ENCODE data around the gene CHCHD10. TPM values are rescaled to one million over a fixed set of nuclear protein-coding genes. Genes with fewer than 3 reads are reported as not detected.

Gene CHCHD10
- total and polyA plus RNA-seq, 10 of the 15 experiments (the other 5 are each of a cell fraction or from before 2014, with no cell fraction given) = 13.2 to 241 (median 128) TPM

DNA sequence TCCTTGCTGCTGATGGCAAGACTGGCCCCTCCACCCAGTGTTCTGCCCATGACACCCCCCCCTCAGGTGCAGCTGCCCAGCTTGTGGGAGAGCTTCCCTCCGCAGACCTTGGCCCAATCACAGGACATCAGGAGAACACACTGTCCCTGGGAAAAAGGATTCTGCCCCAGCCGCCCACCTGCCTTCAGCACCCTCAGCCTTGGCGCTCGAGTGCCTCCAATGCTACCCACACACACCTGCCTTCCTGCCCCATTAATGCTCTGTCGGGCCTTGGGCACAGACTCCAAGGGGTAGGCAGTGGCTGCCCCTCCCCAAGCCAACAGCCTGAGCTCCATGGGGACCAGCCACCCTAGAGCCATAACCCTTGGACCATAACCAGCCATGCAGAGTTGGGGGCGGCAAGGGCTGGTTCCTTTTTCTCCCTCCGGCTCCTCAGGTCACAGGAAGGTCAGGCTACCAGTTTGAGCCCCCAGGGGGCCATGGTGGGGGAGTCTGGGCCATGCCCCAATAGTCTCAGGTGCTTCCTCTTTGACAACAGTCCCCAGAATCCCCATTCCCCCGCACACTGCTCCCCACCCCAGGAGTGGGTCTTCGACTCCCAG lies 15.6 kb downstream of the CHCHD10 start (continued):
- TF ChIP-seq SPI1 (IDR thresholded peaks at IDR 0.05; ENCODE audit: borderline replicate concordance, insufficient read depth, low read depth, low read length) (peak; percentile 53), TCF3 (IDR thresholded peaks at IDR 0.05; ENCODE audit: borderline replicate concordance, insufficient read depth, low read depth, low read length) (no peak), RAD51 (IDR thresholded peaks at IDR 0.05) (no peak), HDGF (IDR thresholded peaks at IDR 0.05) (0 out of 2 replicates have a peak, but pooled peaks have one; percentile 35), ZNF592 (IDR thresholded peaks at IDR 0.05) (no peak), NBN (IDR thresholded peaks at IDR 0.05) (no peak), PML (IDR thresholded peaks at IDR 0.05; ENCODE audit: low read length) (no peak), CBFB (IDR thresholded peaks at IDR 0.05; ENCODE audit: low read depth) (no peak), POU2F2 (IDR thresholded peaks at IDR 0.05; ENCODE audit: borderline replicate concordance, low read depth, low read length) (no peak), NRF1 (conservative IDR thresholded peaks at IDR 0.05; ENCODE audit: low read depth, low read length) (no peak), GATAD2B (conservative IDR thresholded peaks at IDR 0.05; ENCODE audit: low read depth) (peak; percentile 15; the same call in 1 of the 2 replicates), SUZ12 (IDR thresholded peaks at IDR 0.05; ENCODE audit: unreplicated experiment) (no peak), IRF4 (IDR thresholded peaks at IDR 0.05; ENCODE audit: low read depth, low read length) (no peak), CEBPB (IDR thresholded peaks at IDR 0.05; ENCODE audit: borderline replicate concordance in 1 of 2, low read depth in 2 of 2, low read length in 2 of 2) (no peak), BCL3 (IDR thresholded peaks at IDR 0.05; ENCODE audit: borderline replicate concordance, insufficient read depth, low read depth, low read length, poor library complexity, severe bottlenecking) (peak; percentile 37), ZNF274 (IDR thresholded peaks at IDR 0.05; ENCODE audit: insufficient read depth, insufficient read length) (no peak), ZBTB11 (CRISPR knock-in tag; IDR thresholded peaks at IDR 0.05) (no peak), TCF12 (IDR thresholded peaks at IDR 0.05; ENCODE audit: low read depth, low read length) (peak; percentile 75), CREB1 (IDR thresholded peaks at IDR 0.05; ENCODE audit: low read depth) (no peak)
- TF ChIP-seq, protein P1, sequence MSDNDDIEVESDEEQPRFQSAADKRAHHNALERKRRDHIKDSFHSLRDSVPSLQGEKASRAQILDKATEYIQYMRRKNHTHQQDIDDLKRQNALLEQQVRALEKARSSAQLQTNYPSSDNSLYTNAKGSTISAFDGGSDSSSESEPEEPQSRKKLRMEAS (IDR thresholded peaks at IDR 0.05; ENCODE audit: low read depth, low read length) = no peak
- TF ChIP-seq, protein P2, sequence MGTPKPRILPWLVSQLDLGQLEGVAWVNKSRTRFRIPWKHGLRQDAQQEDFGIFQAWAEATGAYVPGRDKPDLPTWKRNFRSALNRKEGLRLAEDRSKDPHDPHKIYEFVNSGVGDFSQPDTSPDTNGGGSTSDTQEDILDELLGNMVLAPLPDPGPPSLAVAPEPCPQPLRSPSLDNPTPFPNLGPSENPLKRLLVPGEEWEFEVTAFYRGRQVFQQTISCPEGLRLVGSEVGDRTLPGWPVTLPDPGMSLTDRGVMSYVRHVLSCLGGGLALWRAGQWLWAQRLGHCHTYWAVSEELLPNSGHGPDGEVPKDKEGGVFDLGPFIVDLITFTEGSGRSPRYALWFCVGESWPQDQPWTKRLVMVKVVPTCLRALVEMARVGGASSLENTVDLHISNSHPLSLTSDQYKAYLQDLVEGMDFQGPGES (IDR thresholded peaks at IDR 0.05) = no peak

Measured in GM12878 (cell line).